GM13977 (cell line): Measurements from ENCODE around the gene LNPEP.

ENCODE experiments used
- DNase-seq: peaks from one replicate; pipeline ENCODE4 v3.0.0; 2012; ENCODE audit warnings: low spot score
- CTCF ChIP-seq: IDR thresholded peaks from 2 replicates; pipeline ENCODE4 v1.5.1; 2012; ENCODE audit warnings: mild to moderate bottlenecking, control low read depth; ENCODE audit not compliant: insufficient read depth; ENCODE audit errors: extremely low read depth, missing control alignments
- in situ Hi-C: fragments of 300-500 bp; cut with MboI; formaldehyde crosslinking; loops from one replicate; pipeline ENCODE4 v1.12.0; 2022; ENCODE audit warnings: low sequenced_read_pairs, low pct_unique_long_range_greater_than_20kb, mixed read lengths, inconsistent platforms; ENCODE audit not compliant: unreplicated experiment

The LNPEP gene

GRCh38 chr5:97000391-97000790 lies 64.5 kb downstream of the LNPEP start:
- in situ Hi-C loops = no loop called here
- no peak for DNase-seq
- TF ChIP-seq CTCF = no peak

- in situ Hi-C loops = no loop called here
- no peak for DNase-seq
- no peak for TF ChIP-seq CTCF
These were observed 67.1 kb downstream of the LNPEP start for GRCh38 chr5:97002983-97003382.

- in situ Hi-C loops = no loop called here
- no peak for TF ChIP-seq CTCF
- DNase-seq = no peak
These were observed 68.7 kb downstream of the LNPEP start for GRCh38 chr5:97004423-97005060.

- in situ Hi-C loops = no loop called here
- no peak for DNase-seq
These were observed 70.7 kb downstream of the LNPEP start for GRCh38 chr5:97006454-97007060.

GRCh38 chr5:97009212-97009898 lies 73.5 kb downstream of the LNPEP start:
- DNase-seq = peak; percentile 13
- in situ Hi-C loops = no loop called here
- no peak for TF ChIP-seq CTCF

More at GRCh38 chr5:97006454-97007060, 70.7 kb downstream of the LNPEP start:
- no peak for TF ChIP-seq CTCF

- in situ Hi-C loops = no loop called here
- no peak for TF ChIP-seq CTCF
These were observed 74.0 kb downstream of the LNPEP start for GRCh38 chr5:97009921-97010320.

More at GRCh38 chr5:97009921-97010320, 74.0 kb downstream of the LNPEP start:
- no peak for DNase-seq
